HG03196 (cell line): Measurements from ENCODE around the gene ATG4B.

Experiments used
- ATAC-seq: cut with Tn5 transposase; IDR thresholded peaks from one replicate; pipeline ENCODE4 v1.9.1; 2021; ENCODE audit not compliant: unreplicated experiment

The ATG4B gene

GRCh38 chr2:241637795-241638660 lies 535 bp downstream of the ATG4B start:
- ATAC-seq, result peak; percentile 15

- no peak for ATAC-seq
Measured at GRCh38 chr2:241638940-241639339, 1.4 kb downstream of the ATG4B start.

DNA sequence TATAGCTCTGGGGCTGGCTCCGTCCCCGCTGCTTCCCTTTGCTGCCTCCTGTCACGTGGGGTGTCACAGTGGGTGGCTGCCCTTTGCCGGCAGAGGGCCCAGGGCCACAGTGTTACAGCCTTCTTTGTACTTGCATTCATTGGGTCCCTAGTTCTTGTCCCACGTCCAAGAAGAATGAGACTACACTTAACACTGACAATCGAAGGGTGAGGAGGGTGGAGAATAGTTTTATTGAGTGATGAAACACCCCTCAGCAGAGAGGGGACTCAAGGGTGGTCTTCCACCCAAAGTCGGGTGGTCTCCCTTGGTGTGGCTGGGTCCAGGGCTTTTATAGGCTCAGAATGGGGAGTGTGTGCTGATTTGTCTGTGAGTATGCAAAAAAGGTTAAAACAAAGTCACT lies 1.9 kb downstream of the ATG4B start:
- no peak for ATAC-seq

DNA sequence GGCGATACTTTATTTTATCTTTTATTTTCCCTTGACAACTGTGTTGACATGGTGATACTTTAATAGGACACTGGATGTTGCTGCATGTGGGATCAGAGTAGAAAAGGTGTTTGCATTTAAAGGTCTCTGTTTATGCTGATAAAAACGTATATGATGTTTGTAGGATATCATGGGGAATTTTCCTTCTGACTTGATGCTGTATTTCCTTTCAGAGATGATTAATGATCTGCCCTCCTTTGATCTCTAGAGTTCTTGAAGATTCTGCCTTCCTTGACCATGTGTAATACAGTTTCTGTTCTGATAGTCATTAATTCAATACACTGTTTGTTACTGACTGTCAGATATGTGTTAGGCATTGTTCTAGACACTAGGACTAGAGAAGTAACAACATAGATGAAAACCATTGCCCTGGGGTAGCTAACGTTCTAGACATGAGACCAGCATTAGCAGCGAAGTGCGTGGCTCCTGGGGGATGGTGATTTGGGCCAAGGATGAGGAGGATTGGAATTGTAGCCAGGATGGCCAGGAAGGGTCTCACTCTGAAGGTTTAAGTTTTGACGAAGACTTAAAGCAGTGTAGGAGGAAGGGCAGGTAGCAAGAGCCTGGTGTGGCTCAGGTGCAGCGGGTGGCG lies 2.8 kb downstream of the ATG4B start:
- no peak for ATAC-seq

DNA sequence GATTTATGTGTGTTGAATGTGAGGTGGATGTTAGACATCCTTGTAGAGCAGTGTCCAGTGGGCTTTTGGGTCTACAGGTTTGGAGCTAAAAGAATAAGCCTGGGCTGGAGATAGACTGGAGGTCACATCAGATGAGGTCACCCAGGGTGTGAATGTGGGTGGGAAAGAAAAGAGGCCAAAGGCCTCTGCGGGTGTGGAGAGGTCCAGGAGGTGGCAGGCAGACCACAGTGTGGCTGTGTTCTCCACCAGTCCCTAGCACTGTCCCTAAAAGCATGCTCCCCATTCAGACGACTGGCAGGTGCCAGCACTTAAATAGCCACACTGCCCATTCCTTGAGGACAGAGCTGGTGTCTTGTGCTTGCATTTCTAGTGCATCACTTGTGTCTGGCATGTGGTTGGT lies 4.1 kb downstream of the ATG4B start:
- ATAC-seq, result no peak

DNA sequence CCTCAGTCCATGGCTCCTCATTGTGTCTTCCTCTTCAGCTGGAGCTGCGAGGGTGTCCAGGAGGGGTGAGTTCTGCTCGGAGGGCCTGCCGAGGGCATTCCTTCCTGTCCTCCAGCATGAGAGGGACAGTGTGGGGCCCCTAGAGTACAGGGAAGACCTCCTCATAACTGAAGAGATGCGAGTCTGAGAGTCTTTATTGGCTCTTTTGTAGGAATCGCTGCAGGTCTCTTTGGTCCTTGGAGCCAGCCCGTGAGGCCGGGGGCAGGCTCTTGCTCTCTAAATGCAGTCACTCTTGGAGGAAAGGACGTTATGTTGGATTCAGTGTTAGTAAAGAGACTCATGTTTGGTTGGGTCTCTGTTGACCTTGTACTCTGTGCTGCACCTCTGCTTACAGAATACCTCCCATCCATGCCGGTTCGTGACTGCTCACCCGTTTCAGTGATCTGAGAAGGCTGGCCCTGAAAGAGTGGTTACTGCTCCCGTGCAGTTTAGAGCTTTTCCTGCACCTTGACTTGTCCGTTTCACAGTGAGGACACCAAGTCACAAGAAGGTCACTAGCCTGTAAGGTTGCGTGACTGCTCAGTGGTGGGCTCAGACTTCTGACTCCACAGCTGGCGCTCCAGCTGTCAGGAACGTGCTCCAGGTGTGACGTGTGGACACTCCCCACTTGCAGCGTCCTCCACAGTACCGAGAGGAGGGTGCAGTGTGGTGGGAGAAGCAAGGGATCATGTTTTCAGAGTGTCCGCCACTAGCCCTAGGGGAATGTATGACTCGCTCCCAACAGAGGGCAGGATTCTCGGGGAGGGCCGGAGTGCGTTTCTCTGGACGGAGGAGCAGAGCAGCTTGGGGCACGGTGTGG lies 7.8 kb downstream of the ATG4B start:
- no peak for ATAC-seq

- no peak for ATAC-seq
Measured at GRCh38 chr2:241645915-241646645, 8.6 kb downstream of the ATG4B start.

DNA sequence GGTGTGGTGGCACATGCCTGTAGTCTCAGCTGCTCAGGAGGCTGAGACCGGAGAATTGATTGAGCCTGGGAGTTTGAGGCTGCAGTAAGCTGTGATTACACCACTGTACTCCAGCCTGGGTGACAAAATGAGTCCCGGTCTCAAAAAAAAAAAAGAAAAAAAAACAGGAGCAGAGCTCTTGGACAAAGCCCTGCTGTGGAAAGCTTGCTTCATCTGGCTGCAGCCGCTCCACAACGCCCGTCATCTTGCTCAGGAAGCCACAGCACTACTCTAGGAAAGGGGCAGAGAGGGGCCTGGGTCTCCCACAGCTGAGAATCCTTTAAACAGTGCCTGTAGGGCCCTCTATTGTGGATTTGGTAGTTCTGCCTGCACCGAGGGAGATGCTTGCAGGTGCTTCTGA lies 11.0 kb downstream of the ATG4B start:
- ATAC-seq, result no peak

DNA sequence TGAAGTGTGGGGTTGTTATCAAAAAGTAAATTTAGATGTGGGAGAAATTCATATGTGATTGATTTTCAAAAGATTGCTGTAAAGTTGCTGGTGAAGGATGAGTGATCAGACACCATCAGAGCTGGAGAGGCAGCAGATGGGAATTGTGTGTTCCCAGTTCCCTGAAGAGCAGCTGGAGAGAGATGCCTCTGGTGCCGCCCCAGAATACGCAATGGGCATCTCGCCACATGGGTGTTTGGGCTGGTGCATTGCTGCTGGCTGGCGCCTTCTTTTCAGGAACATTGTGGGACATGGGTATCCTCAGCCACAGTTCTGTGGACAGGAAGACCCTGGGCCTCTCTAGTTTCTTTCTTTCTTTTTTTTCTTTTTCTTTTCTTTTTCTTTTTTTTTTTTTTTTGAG lies 11.9 kb downstream of the ATG4B start:
- no peak for ATAC-seq

DNA sequence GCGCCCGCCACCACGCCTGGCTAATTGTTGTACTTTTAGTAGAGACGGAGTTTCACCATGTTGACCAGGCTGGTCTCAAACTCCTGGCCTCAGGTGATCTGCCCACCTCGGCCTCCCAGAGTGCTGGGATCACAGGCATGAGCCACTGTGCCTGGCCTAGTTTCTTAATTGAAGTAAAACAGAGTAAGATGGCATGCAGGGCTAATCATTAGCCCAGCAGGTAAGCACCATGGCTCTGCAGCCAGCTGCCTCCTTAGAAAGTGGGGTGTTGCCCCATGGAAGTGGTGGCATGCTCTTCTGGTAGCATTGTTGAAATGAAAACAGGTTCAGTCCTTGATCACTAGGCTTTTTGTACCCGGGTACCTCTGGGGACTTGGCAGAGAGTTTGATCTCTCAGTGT lies 12.4 kb downstream of the ATG4B start:
- no peak for ATAC-seq

- no peak for ATAC-seq
Measured at GRCh38 chr2:241652142-241652541, 14.6 kb downstream of the ATG4B start.

DNA sequence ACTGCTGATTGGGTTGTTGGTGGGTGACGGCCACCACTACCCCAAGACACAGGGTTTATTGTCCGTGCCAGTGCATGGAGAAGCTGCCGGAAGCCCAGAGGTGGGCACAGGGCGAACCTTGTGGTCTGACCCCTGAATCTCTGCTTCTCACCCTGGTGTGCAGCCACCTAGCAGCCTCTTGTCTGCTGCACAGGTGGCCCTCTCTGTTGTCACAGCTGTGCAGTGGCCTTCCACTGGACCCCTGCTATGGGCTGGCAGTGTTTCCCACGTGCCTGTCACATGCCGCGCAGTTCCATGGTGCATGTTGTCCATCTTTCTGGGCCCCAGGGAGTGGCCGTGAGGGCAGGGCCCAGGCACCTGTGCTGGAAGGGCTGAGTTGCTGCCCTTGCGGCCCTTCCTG lies 15.2 kb downstream of the ATG4B start:
- ATAC-seq, result no peak

DNA sequence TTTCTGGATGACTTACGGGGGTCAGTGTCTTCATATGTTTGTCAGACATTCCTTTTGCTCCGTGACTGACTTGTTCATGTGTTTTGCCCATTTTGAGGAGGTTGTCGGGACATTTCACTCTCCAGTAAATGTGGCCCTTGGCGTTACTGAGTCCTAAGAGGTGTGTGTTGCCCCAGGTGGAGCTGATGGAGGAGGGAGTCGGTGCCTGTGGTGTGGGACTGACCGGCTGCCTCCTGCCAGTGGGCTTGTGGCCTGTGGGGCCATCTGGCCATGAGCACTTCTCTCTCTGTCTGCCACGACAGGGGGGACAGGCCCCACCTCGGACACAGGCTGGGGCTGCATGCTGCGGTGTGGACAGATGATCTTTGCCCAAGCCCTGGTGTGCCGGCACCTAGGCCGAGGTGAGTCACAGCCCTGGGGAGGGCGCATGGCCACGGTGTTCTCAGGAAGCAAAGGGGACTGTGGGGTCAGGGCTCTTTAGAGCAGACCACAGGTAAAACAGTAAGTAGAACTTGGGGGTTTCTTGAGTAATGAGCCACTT lies 15.8 kb downstream of the ATG4B start:
- ATAC-seq, result no peak

GRCh38 chr2:241654551-241654950 lies 17.1 kb downstream of the ATG4B start:
- ATAC-seq, result no peak

- ATAC-seq, result no peak
Measured at GRCh38 chr2:241655516-241656189, 18.2 kb downstream of the ATG4B start.

DNA sequence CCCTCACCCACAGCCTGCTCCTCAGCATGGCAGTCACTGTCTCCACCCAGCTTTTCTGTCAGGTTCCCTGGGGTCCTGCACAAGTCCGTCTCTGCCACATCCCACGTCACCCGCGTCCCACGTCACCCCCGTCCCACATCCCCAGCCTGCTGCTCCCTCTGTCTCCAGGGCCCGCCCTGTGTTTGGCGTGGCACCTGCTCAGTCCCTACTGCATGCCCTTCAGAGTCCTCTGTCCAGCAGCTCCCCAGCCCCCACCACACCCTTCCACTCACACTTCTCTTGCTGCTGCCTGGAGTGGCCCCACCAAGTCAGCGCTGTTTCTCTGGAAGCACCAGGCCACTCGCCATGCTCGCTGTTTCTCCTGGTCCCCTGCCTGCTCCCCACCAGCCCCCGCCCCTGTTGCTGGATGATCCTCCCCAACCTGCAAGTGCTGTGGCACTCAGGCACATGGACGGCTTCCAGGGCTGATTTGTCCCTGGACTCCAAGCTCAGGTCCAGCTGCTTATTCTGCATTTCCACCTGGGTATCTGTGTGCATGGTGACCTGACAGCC lies 18.8 kb downstream of the ATG4B start:
- ATAC-seq, result no peak

GRCh38 chr2:241657786-241658254 lies 20.3 kb downstream of the ATG4B start:
- ATAC-seq, result no peak

GRCh38 chr2:241658296-241658695 lies 20.8 kb downstream of the ATG4B start:
- ATAC-seq, result no peak

DNA sequence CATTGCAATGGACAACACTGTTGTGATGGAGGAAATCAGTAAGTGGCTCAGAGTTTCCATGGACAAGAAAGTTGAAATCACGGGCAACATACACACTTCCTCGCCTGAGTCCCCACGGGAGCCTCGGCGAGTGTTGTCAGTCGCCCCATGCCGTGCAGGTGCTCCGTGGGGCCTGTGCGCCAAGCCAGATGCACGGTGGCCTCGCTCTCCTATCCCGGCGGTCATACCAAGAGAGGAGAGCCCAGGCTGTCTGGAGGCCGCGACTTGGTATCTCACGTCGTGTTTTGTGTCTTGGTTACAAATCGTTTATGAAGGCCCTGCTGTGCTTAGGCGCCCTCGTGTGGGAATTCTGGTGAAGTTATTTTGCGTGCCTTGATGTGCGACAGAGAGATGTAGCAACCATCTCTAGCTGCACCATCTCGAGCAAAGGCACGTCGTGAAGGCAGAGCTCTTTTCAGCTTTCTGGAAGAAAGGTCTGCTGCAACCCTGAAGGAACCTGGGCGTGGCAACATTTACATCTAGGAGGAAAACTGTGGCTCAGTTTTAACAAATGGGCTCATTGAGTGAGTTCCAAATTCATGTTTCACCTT lies 21.8 kb downstream of the ATG4B start:
- no peak for ATAC-seq
